ENCODE measurements around the gene MPPED2.
"Not testable (repeated sequence)": the region's sequence is repeated elsewhere in the genome, so short reads cannot be mapped to it uniquely, and the experiment has no call there.

Gene MPPED2

DNA sequence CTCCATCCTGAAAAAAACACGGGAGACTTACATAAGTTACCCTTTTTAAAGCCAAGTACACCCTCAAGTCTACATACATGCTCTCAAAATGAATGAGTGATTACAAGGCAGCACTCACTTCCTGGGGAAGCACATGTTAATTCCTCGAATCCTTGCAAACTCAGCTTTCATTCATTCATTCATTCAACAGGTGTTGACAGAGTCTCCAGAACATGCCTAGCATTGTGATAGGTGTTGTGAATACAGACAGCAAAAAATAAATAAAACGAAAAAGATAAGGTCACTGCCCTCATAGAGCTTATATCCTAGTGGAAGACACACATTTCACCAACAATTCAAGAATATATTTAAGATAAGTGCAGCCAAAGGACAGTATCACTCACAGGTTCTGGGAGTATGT, 19.7 kb downstream of the MPPED2 start:
- H2AFZ ChIP-seq (ENCODE audit: low read depth, low read length): no peak overlapping the region
- peaks cover 5% of the 10 kb centered on the region for H3K4me1 ChIP-seq (ENCODE audit: insufficient read depth, low read length)
- no peaks in the 10 kb centered on the region for H3K9me3 ChIP-seq (ENCODE audit: low read length)
- H3K27me3 ChIP-seq (ENCODE audit: insufficient read depth, low read length): peaks cover under 1% of the 10 kb centered on the region
- no peaks in the 10 kb centered on the region for H3K36me3 ChIP-seq (ENCODE audit: insufficient read depth, low read length)
- H3K4me3 ChIP-seq (ENCODE audit: low read length): no peak overlapping the region

DNA sequence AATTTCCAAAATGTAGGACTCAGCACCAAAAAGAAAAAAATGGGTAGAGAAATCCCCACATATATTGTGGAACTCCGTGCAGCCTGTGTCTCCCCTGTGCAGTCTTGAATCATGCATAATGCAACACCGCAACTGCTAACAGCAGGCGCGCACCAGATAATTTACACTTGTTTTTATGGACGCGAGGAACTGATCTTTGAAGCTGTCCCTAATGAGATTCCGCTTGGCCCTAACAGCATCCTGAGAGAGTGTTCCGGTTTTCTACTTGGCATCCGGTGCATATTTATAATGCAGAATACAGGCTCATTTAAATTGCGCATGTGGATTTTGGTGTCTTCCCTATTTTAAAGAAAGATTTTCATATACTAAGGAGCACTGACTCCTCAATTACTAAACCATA, 21.1 kb downstream of the MPPED2 start:
- no peaks in the 10 kb centered on the region for H3K9me3 ChIP-seq (ENCODE audit: low read length)
- H3K27me3 ChIP-seq (ENCODE audit: insufficient read depth, low read length): peaks cover 2% of the 10 kb centered on the region
- no peaks in the 10 kb centered on the region for H3K36me3 ChIP-seq (ENCODE audit: insufficient read depth, low read length)
- H2AFZ ChIP-seq (ENCODE audit: low read depth, low read length): no peak overlapping the region
- H3K4me3 ChIP-seq (ENCODE audit: low read length): no peak overlapping the region
- peaks cover 5% of the 10 kb centered on the region for H3K4me1 ChIP-seq (ENCODE audit: insufficient read depth, low read length)

GRCh38 chr11:30561691-30562415, 24.3 kb downstream of the MPPED2 start:
- peaks cover 5% of the 10 kb centered on the region for H3K4me1 ChIP-seq (ENCODE audit: insufficient read depth, low read length)
- peaks cover 2% of the 10 kb centered on the region for H3K27me3 ChIP-seq (ENCODE audit: insufficient read depth, low read length)
- no peaks in the 10 kb centered on the region for H3K36me3 ChIP-seq (ENCODE audit: insufficient read depth, low read length)
- no peak overlapping the region for H2AFZ ChIP-seq (ENCODE audit: low read depth, low read length)
- H3K4me3 ChIP-seq (ENCODE audit: low read length): no peak overlapping the region
- no peaks in the 10 kb centered on the region for H3K9me3 ChIP-seq (ENCODE audit: low read length)

DNA sequence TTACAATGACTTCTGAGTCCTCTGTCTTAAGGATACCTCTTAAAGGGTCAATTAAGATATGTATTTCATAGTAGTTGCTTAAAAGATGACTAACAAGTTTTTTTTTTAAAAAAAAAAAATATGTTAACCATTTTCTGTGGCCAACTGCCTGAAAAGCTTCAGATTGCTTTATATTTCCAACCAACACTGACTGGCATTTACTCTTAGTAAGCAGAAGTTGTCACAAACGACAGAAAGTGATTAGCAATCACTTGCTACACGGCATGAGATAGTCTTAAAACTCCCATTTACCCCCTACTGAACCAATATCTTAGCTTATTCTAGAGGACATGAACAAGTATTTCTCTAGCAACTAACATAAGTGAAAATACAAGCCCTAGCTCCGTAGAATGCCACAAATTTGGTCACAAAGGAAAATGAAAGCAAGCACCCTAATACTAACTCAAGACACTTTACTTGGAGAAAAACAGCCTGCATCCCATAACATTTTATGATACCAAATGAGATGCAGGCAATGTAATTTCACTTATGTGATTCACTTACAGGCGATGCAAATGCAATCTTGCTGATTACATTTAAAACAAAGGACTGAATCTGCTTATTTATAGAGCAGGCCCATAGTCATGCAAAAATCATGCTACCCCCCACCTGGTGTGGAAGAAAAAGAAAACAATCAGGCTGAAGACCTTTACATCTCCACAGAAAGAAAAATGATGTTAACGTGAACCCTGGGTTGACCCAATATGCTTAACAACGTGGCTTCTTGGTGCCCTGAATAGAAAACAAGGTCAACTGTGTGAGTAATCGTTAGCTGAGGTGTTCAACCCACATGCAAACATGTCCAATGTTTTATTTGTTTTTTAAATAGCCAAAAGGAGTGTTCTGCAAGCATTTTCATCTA, 25.7 kb downstream of the MPPED2 start:
- H3K9me3 ChIP-seq (ENCODE audit: low read length): no peaks in the 10 kb centered on the region
- H3K27me3 ChIP-seq (ENCODE audit: insufficient read depth, low read length): peaks cover 2% of the 10 kb centered on the region

GRCh38 chr11:30559004-30559403, 27.1 kb downstream of the MPPED2 start:
- Histone ChIP-seq H2AFZ (ENCODE audit: low read depth, low read length) (no peak overlapping the region), H3K27me3 (ENCODE audit: insufficient read depth, low read length) (peaks cover 2% of the 10 kb centered on the region), H3K36me3 (ENCODE audit: insufficient read depth, low read length) (no peaks in the 10 kb centered on the region), H3K9me3 (ENCODE audit: low read length) (no peaks in the 10 kb centered on the region), H3K4me3 (ENCODE audit: low read length) (no peak overlapping the region), H3K4me1 (ENCODE audit: insufficient read depth, low read length) (no peaks in the 10 kb centered on the region)

More for the DNA sequence above, 25.7 kb downstream of the MPPED2 start:
- H3K36me3 ChIP-seq (ENCODE audit: insufficient read depth, low read length): no peaks in the 10 kb centered on the region
- peaks cover 5% of the 10 kb centered on the region for H3K4me1 ChIP-seq (ENCODE audit: insufficient read depth, low read length)
- H2AFZ ChIP-seq (ENCODE audit: low read depth, low read length): no peak overlapping the region
- no peak overlapping the region for H3K4me3 ChIP-seq (ENCODE audit: low read length)

DNA sequence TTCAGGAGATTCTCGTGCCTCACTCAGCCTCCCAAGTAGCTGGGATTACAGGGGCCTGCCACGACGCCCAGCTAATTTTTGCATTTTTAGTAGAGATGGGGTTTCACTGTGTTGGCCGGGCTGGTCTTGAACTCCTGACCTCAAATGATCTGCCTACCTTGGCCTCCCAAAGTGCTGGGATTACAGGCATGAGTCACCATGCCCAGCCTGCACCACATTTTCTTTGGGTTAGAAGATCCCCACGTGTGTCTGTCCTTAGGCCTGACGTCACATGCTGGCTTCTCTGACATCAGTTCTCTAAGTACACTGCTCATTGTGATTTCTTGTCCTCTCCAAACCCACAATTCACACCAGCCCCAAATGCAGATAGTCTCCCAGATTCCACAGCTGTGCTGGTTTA, 31.6 kb downstream of the MPPED2 start:
- not testable (repeated sequence) for H2AFZ ChIP-seq (ENCODE audit: low read depth, low read length); H3K4me1 ChIP-seq (ENCODE audit: insufficient read depth, low read length); H3K4me3 ChIP-seq (ENCODE audit: low read length); H3K36me3 ChIP-seq (ENCODE audit: insufficient read depth, low read length); H3K9me3 ChIP-seq (ENCODE audit: low read length); H3K27me3 ChIP-seq (ENCODE audit: insufficient read depth, low read length)

GRCh38 chr11:30553521-30554110, 32.5 kb downstream of the MPPED2 start:
- H3K27me3 ChIP-seq (ENCODE audit: insufficient read depth, low read length): peaks cover 4% of the 10 kb centered on the region
- no peak overlapping the region for H3K4me3 ChIP-seq (ENCODE audit: low read length)
- H3K36me3 ChIP-seq (ENCODE audit: insufficient read depth, low read length): no peaks in the 10 kb centered on the region
- H3K9me3 ChIP-seq (ENCODE audit: low read length): no peaks in the 10 kb centered on the region
- no peaks in the 10 kb centered on the region for H3K4me1 ChIP-seq (ENCODE audit: insufficient read depth, low read length)
- H2AFZ ChIP-seq (ENCODE audit: low read depth, low read length): no peak overlapping the region

DNA sequence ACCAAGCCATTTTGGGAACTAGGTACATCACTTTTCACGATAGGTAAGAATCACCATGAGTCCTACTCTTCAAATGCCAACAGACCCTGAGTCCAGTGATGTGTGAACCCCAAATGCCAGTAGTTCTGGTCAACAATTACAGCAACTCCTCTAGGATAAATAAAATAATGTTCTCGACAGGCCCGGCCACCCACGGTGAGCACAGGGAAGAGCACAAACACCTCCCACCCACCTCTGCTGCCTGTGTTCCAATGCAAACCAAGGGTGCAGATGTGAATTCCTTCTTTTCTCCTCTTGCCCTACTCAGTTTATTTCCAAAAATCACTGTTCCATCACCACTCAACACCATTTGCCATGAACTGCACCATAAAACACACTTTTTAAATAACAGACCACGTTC, 33.3 kb downstream of the MPPED2 start:
- peaks cover 4% of the 10 kb centered on the region for H3K27me3 ChIP-seq (ENCODE audit: insufficient read depth, low read length)
- no peak overlapping the region for H2AFZ ChIP-seq (ENCODE audit: low read depth, low read length)
- H3K4me1 ChIP-seq (ENCODE audit: insufficient read depth, low read length): no peaks in the 10 kb centered on the region
- H3K4me3 ChIP-seq (ENCODE audit: low read length): no peak overlapping the region
- no peaks in the 10 kb centered on the region for H3K9me3 ChIP-seq (ENCODE audit: low read length)
- H3K36me3 ChIP-seq (ENCODE audit: insufficient read depth, low read length): no peaks in the 10 kb centered on the region

DNA sequence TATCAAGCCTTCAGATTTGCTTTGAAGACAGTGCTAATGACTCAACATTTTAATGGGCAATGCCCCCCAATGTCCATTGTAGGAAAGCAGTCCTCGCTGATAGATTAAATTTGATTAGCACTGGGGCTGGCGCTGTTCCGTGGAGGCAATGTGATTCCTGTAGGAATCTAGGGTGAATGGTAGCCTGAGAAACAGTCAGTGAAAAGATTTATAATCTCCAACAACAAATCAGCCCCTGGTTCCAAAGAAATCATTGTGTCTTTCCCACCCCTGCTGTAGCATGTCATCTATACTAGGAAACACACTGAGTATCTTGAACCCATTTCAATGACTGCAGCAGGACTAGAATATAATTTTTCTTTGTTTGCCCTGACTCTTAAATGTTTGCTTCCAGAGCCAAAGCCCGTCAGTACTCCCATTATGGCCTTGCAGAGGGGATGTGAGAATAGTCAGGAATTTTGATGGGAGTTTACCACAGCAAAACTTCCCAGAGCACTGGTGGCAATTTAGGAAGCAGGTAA, 36.1 kb downstream of the MPPED2 start:
- no peaks in the 10 kb centered on the region for H3K36me3 ChIP-seq (ENCODE audit: insufficient read depth, low read length)

DNA sequence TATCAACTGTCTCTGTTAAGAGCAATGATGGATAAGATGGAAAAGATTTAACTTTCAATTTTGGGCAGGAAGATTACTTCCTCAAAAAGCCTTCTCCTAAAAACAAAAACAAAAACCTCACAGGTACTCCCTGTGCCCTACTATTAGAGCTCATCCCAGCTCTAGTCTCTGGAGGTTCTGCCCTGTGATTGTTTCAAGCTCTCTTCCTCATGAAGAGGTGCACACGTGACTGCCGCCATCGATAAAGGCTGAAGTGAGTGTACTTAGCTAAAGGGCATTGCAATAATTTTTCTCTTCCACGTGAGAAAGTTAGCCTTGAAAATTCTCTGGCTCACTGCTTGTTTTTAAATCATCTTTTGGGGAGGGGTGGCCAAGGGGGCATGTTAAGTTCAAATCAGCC, 36.6 kb downstream of the MPPED2 start:
- Histone ChIP-seq H3K9me3 (ENCODE audit: low read length) (no peaks in the 10 kb centered on the region), H3K4me3 (ENCODE audit: low read length) (no peak overlapping the region), H3K4me1 (ENCODE audit: insufficient read depth, low read length) (no peaks in the 10 kb centered on the region), H3K27me3 (ENCODE audit: insufficient read depth, low read length) (peaks cover 4% of the 10 kb centered on the region), H2AFZ (ENCODE audit: low read depth, low read length) (no peak overlapping the region), H3K36me3 (ENCODE audit: insufficient read depth, low read length) (no peaks in the 10 kb centered on the region)

More for the DNA sequence above, 36.1 kb downstream of the MPPED2 start:
- no peaks in the 10 kb centered on the region for H3K4me1 ChIP-seq (ENCODE audit: insufficient read depth, low read length)
- H3K27me3 ChIP-seq (ENCODE audit: insufficient read depth, low read length): peaks cover 4% of the 10 kb centered on the region
- H2AFZ ChIP-seq (ENCODE audit: low read depth, low read length): no peak overlapping the region
- H3K4me3 ChIP-seq (ENCODE audit: low read length): no peak overlapping the region
- H3K9me3 ChIP-seq (ENCODE audit: low read length): no peaks in the 10 kb centered on the region

DNA sequence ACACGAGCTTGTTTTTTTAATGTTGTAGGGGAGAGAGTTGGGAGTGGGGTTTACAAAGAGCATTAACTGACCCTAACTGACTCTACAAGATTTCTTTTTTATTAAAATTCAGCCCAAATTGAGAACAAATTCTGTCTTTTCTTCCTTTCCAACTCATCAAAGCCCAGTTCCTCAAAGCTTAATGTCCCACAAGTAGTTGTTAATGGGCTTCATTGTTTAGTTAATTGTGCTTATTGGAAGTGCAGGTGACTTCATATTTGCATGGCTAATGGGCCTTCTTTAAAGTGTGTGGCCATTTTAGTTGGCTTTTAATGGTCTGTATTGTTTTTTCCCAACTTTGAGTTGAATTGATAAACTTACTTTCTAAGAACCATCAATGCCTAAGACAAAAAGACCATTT, 39.8 kb downstream of the MPPED2 start:
- H3K27me3 ChIP-seq (ENCODE audit: insufficient read depth, low read length): peaks cover 2% of the 10 kb centered on the region
- no peaks in the 10 kb centered on the region for H3K9me3 ChIP-seq (ENCODE audit: low read length)
- no peaks in the 10 kb centered on the region for H3K36me3 ChIP-seq (ENCODE audit: insufficient read depth, low read length)
- H3K4me1 ChIP-seq (ENCODE audit: insufficient read depth, low read length): no peaks in the 10 kb centered on the region
- no peak overlapping the region for H2AFZ ChIP-seq (ENCODE audit: low read depth, low read length)
- no peak overlapping the region for H3K4me3 ChIP-seq (ENCODE audit: low read length)

- Histone ChIP-seq H3K4me1 (ENCODE audit: insufficient read depth, low read length) (no peaks in the 10 kb centered on the region), H3K4me3 (ENCODE audit: low read length) (no peak overlapping the region), H2AFZ (ENCODE audit: low read depth, low read length) (no peak overlapping the region), H3K27me3 (ENCODE audit: insufficient read depth, low read length) (no peaks in the 10 kb centered on the region), H3K9me3 (ENCODE audit: low read length) (no peaks in the 10 kb centered on the region), H3K36me3 (ENCODE audit: insufficient read depth, low read length) (no peaks in the 10 kb centered on the region)
These were observed 40.6 kb downstream of the MPPED2 start for GRCh38 chr11:30545507-30545906.

GRCh38 chr11:30543066-30543465, 43.1 kb downstream of the MPPED2 start:
- H3K4me3 ChIP-seq (ENCODE audit: low read length): no peak overlapping the region
- H3K4me1 ChIP-seq (ENCODE audit: insufficient read depth, low read length): no peaks in the 10 kb centered on the region
- H3K27me3 ChIP-seq (ENCODE audit: insufficient read depth, low read length): no peaks in the 10 kb centered on the region
- no peak overlapping the region for H2AFZ ChIP-seq (ENCODE audit: low read depth, low read length)
- no peaks in the 10 kb centered on the region for H3K36me3 ChIP-seq (ENCODE audit: insufficient read depth, low read length)
- no peaks in the 10 kb centered on the region for H3K9me3 ChIP-seq (ENCODE audit: low read length)

Measured in neuron (in vitro differentiated cells).